Stimulated activated CD8-positive, alpha-beta memory T cell treated with anti-CD3 and anti-CD28 coated beads, Interleukin-7, amount 100 ng/mL, for 48 hours (primary cell): ENCODE data around the gene PGLYRP1.

ENCODE experiments used
- DNase-seq, 2 donors: peaks; one replicate each; pipeline ENCODE4 v3.0.0-alpha.2; 2020; ENCODE audit warnings: low read depth in 1 of 2; ENCODE audit errors: extremely low read depth in 1 of 2

Gene PGLYRP1

GRCh38 chr19:46033401-46033800 is 10.5 kb upstream of the PGLYRP1 start:
- no peak for DNase-seq

DNA sequence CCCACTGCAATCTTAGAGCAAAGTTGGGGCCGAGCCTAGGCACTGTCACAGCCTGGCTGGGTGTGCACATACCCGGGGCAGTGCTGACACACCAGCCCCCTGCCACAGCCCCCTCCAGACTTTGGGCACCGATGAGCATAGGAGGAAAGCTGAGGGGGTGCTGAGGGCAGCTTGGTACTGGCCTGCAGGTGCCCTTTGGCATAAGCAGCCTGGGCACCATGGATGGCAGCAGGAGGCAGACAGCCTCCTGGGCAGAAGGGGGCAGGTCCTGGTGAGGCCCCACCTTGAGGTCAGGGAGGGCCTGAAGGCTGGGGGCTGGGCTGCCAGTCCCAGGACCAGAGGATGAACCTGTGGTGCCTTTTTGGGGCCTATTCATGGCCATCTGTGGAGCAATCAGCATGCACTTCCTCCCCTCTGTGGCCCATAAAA is 9.8 kb upstream of the PGLYRP1 start:
- no peak for DNase-seq

DNA sequence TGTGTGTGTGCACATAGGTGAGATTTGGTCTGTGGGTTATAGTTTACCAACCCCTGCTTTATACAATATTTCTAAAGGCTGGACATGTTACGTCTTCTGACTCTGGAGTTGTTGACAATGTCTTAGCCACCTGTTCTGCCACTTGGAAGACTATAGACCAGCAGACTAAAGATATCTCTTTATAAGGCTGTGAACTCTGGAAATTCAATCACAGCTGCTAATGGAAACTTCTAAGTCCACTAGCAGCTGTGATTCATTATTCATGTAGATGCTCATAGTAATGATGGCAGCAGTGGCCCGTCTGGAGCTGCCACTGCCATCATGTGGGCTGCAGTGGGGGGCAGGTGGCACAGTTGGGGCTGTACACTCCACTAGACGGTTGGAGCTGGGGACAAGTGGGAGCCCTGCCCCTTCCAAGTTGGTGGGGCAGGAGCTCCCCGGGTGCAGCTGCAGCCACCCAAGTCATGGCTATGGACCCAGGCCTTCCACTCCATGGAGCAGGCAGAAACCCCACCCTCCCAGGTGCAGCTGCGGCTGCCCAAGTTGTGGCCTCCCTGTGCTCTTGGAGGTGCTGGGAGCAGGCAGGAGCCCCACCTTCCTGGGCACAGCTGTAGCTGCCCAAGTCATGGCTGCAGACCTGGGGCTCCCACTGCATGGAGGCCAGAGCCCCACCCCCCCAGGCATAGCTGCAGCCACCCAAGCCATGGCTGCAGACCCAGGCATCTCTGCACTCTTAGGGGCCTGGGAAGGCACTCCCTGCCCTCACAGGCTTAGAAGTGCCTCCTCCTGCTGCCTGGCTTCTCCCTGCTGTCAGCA is 9.1 kb upstream of the PGLYRP1 start:
- no peak for DNase-seq

- no peak for DNase-seq
Observed at GRCh38 chr19:46030812-46031550, 8.1 kb upstream of the PGLYRP1 start.

DNA sequence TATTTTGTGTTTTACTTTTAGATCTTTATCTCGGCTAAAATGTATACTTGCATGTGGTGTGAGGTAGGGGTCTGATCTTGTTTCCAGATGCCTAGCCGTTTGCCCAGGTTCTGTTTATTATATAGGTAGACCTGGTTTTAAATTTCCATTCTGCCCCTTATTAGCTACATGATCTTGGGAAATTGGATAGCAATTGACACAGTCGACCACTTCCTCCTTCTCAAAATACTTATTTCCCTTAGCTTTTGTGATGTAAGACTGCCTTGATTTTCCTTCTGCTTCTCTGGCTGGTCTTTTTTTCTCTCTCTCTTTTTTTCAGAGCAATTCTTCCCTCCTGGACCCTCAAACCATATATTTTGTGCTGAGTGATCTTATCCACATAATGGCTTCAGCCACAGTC is 3.0 kb upstream of the PGLYRP1 start:
- DNase-seq = no peak

DNA sequence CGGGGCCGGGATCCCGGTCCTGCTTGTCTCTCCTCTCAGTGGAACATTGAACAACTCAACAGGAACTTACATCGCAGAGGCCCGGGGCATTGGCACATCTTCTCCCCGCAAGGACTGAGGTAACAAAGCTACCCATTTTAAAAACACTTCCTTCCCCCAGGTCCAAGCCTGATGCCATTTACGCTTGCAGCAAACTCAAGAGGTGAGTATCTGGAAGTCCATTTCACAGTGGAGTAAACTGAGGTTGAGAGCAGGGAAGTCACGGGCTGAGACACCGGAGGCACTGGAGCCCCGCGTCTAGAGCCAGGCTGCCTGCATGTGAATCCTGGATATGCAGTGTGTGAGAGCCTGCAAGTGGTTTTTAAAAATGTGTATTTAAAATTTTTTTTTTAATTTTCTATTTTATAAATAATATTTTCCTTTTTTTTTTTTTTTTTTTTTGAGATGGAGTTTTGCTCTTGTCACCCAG is 492 bp upstream of the PGLYRP1 start:
- DNase-seq = no peak

GRCh38 chr19:46022061-46022430 is 807 bp downstream of the PGLYRP1 start:
- no peak for DNase-seq

- DNase-seq = no peak
Observed at GRCh38 chr19:46021531-46022041, 1.3 kb downstream of the PGLYRP1 start.

DNA sequence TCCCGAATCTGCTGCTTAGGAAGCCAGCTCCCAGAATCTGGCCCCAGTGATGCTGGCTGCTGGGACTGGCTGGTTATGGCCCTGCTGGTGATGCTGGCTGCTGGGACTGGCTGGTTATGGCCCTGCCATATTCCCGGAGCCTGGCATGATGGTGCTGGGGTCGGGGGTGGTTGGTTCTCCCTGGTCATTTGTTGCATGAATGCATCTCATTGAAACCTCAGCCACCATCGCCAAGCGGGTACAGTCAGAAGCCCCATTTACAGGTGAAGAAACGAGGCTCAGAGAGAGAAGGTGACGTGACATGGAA is 2.1 kb downstream of the PGLYRP1 start:
- DNase-seq = no peak

- DNase-seq = no peak
Observed at GRCh38 chr19:46019270-46019669, 3.6 kb downstream of the PGLYRP1 start.

- DNase-seq = no peak
Observed at GRCh38 chr19:46018729-46019251, 4.1 kb downstream of the PGLYRP1 start.

GRCh38 chr19:46017874-46018675 is 4.8 kb downstream of the PGLYRP1 start:
- DNase-seq = no peak

- DNase-seq = no peak
Observed at GRCh38 chr19:46017095-46017429, 5.8 kb downstream of the PGLYRP1 start.

DNA sequence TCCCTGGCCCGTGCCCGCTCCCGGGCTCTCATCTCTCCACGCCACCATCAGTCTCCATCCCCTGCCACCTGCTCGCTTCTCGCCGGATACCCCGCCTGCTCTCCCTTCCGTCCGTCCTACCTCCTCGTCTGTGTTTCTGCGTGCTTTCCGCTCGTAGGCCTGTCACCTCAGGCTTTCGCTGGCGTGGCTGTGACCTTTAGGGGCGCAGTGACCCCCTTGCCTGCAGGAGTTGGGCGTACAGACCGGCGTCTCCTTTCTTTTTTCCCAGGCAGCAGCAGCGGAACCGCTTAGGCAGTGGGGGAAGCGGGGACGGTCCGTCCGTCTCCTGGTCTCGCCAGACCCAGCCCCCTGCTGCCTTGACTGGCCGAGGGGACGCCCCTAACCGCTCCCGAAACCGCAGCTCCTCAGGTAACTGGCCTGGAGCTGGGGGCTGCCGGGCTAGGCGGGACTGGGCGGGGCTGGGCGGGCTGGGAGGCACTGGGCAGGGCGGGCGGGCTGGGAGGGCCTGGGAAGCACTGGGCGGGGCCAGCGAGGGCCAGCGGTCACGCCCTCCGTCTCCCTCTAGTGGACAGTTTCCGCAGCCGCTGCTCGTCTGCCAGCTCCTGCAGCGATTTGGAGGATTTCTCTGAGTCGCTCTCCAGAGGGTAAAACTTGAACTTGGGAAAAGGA is 6.3 kb downstream of the PGLYRP1 start:
- DNase-seq = peak; percentile 55 to 64

- peak in 1 of 2 donors; percentile 25 for DNase-seq
Observed at GRCh38 chr19:46015687-46016425, 7.0 kb downstream of the PGLYRP1 start.

DNA sequence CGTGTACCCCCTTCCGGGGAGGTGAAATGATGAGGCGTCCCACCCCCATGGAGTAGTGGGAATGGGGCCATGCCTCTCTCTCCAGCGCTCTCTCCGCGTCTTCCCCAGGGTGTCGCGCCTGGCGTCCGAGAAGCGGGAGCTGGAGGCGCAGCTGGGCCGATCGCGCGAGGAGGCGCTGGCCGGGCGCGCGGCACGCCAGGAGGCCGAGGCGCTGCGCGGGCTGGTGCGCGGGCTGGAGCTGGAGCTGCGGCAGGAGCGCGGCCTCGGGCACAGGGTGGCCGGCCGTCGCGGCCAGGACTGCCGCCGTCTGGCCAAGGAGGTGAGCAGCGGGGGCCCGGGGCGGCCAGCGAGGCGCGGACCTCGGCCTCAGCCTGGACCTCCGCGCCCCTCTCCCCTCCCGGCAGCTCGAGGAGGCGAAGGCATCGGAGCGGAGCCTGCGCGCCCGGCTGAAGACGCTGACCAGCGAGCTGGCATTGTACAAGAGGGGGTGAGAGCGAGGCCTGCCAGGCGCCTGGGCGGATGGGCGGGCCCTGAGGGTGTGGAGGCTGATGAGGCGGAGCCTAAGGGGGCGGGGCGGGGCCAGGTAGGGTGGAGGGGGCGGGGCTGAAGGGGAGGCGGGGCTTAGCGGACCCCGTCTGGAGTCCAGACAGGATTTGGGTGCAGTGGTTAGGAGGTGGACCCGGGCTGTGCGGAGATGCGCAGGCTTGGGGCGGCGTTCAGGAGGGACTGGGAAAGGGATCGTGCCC is 7.7 kb downstream of the PGLYRP1 start:
- peak in 1 of 2 donors; percentile 37 for DNase-seq

- no peak for DNase-seq
Observed at GRCh38 chr19:46014534-46014933, 8.3 kb downstream of the PGLYRP1 start.

DNA sequence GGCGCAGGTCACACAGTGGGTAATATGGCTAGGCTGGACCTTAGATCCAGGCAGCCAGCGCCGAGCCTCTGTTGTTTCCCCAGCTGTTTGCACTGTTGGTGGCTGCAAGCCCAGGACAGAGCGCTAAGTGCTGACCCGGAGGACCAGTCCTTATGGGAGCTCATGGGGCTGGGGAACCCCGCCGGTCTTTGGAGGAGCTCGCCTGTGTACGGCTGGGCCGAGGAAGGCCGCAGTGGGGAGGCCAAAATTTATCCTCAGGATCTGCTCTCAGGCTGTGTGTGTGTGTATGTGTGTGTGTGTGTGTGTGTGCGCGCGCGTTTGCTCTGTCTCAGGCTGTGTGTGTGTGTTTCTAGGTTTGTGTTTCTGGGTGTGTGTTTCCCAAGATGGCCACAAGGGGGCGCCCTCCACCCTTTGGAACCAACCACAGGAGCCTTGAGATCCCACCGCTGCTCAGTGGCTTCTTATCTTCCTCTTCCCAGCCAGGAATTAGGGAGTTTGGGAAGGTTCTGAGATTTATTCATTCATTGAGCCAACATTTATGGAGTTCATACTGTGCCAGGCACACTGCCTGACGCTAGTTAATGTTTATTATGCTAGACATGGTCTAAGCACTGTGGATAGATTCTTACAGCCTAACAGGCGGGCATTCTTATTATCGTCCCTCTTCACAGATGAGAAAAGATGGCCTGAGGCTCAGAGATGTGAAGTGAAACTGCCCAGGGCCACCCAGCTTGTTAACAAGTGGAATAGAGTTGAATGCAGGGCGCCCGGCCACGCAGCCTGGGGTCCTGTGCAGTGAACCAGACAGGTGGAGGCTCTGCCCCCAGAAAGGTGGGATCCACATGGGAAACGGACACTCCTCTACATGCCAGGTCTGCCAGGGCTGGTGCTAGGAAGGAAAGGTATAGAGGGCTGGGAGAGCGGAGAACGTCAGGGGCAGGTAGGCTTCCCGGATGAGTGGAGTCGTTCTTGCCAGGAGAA is 13.0 kb downstream of the PGLYRP1 start:
- DNase-seq = peak in 1 of 2 donors; percentile 37
